K562 (cell line): ENCODE data around the gene SMG1. TPM values are rescaled to one million over a fixed set of nuclear protein-coding genes. Genes with fewer than 3 reads are reported as not detected.

Experiments
- ATAC-seq: fragments of 200-7000 bp; cut with Tn5 transposase; 3 replicates; pipeline ENCODE4 v1.9.1; 2020; ENCODE audit warnings: moderate library complexity
- BruUV-seq: library from RNA; stranded (reverse); fragments of 400-500 nt; replicated peaks from 2 replicates; lab custom pipeline; 2021; lab: Mats Ljungman, UMichigan
- CTCF ChIA-PET: fragments of 300-600 bp; formaldehyde crosslinking; extraction: SDS; loops from one replicate; lab custom pipeline; 2021; ENCODE audit warnings: low intra/inter-chr PET ratio; lab: Yijun Ruan, JAX
- POLR2A ChIA-PET: fragments of 300-600, 350-650 bp; sonication (Branson Sonifier 250); formaldehyde crosslinking; extraction: SDS; loops from one replicate; lab custom pipeline; 2021; ENCODE audit warnings: antibody characterized with exemption, inconsistent platforms; lab: Yijun Ruan, JAX
- DNase-seq, 4 experiments: peaks; one replicate each; pipeline versions ENCODE4 v3.0.0 to v3.0.0-alpha.2; 2011 to 2018; ENCODE audit warnings: low spot score in 3 of 4, mixed read lengths in 3 of 4; ENCODE audit errors: extremely low read depth in 1 of 4
- FAIRE-seq: peaks from 2 replicates; lab custom pipeline; 2011; peaks lifted over from hg19 to GRCh38; lab: Jason Lieb, UNC
- H2AFZ ChIP-seq: 2 replicates; pipeline ENCODE4 v1.6.0; 2011; ENCODE audit warnings: low read depth, low read length, control low read depth, inconsistent platforms
- H3K27ac ChIP-seq: fragments of 200-600 bp; 3 replicates; pipeline ENCODE4 v1.8.0; 2011; ENCODE audit warnings: low read depth, mild to moderate bottlenecking, control low read depth, inconsistent platforms, low read length, moderate library complexity, mixed read lengths; ENCODE audit errors: extremely low read depth
- H3K27me3 ChIP-seq, 2 experiments: fragments of 300-600 bp in 1 of 2; 2 replicates in 1 of 2; 3 replicates in 1 of 2; pipeline versions ENCODE4 v1.6.0 to v1.8.0; 2011; ENCODE audit warnings: inconsistent platforms in 2 of 2, low read length in 2 of 2, mild to moderate bottlenecking in 1 of 2, mixed read lengths in 1 of 2, moderate library complexity in 1 of 2; ENCODE audit not compliant: control insufficient read depth in 2 of 2, insufficient read depth in 2 of 2
- H3K36me3 ChIP-seq: fragments of 300-600 bp; 3 replicates; pipeline ENCODE4 v1.8.0; 2011; ENCODE audit warnings: mild to moderate bottlenecking, low read length, inconsistent platforms; ENCODE audit not compliant: control insufficient read depth, insufficient read depth
- H3K4me1 ChIP-seq, 2 experiments: fragments of 200-600 bp in 1 of 2; replicated peaks in 1 of 2; 2 replicates in 1 of 2; 3 replicates in 1 of 2; pipeline versions ENCODE4 v1.5.1 to v1.8.0; 2011; ENCODE audit warnings: inconsistent platforms in 2 of 2, low read length in 2 of 2, mild to moderate bottlenecking in 1 of 2, mixed read lengths in 1 of 2, moderate library complexity in 1 of 2; ENCODE audit not compliant: control insufficient read depth in 2 of 2, insufficient read depth in 2 of 2
- H3K4me2 ChIP-seq: 2 replicates; pipeline ENCODE4 v1.6.1; 2011; ENCODE audit warnings: low read length, control low read depth, inconsistent platforms, mixed read lengths; ENCODE audit not compliant: insufficient read depth
- H3K4me3 ChIP-seq: fragments of 200-600 bp; sonication (generic), shearing (Covaris generic); 2 replicates; pipeline ENCODE4 v1.5.1; 2016; ENCODE audit warnings: control low read depth, inconsistent platforms
- H3K79me2 ChIP-seq: fragments of 200-600 bp; 3 replicates; pipeline ENCODE4 v1.8.0; 2011; ENCODE audit warnings: low read length, inconsistent platforms; ENCODE audit not compliant: control insufficient read depth, insufficient read depth
- H3K9ac ChIP-seq, 2 experiments: 2 replicates each; pipeline versions ENCODE4 v1.6.0 to v1.6.1; 2011; ENCODE audit warnings: low read depth in 2 of 2, low read length in 2 of 2, control low read depth in 1 of 2, inconsistent platforms in 1 of 2, mild to moderate bottlenecking in 1 of 2, mixed read lengths in 1 of 2; ENCODE audit not compliant: insufficient read depth in 1 of 2
- H3K9me1 ChIP-seq: one replicate; pipeline ENCODE4 v1.6.0; 2011; ENCODE audit warnings: inconsistent platforms, mild to moderate bottlenecking, low read length, moderate library complexity; ENCODE audit not compliant: control insufficient read depth, insufficient read depth
- H3K9me3 ChIP-seq: replicated peaks from 2 replicates; pipeline ENCODE4 v1.5.1; 2011; ENCODE audit warnings: low read depth, low read length, inconsistent platforms; ENCODE audit not compliant: control insufficient read depth, insufficient read depth
- H4K20me1 ChIP-seq: replicated peaks from 2 replicates; pipeline ENCODE4 v1.6.1; 2011; ENCODE audit warnings: low read length, inconsistent platforms, mixed read lengths; ENCODE audit not compliant: control insufficient read depth, insufficient read depth
- COPS2 ChIP-seq: fragments of 450-650 bp; conservative IDR thresholded peaks from 2 replicates; pipeline ENCODE4 v1.6.1; 2016; ENCODE audit warnings: mild to moderate bottlenecking, moderate library complexity
- IRF2 ChIP-seq: sonication (generic); formaldehyde crosslinking; IDR thresholded peaks from 2 replicates; pipeline ENCODE4 v1.8.1; 2022; ENCODE audit warnings: mild to moderate bottlenecking, missing genetic modification reagents
- RAD51 ChIP-seq: fragments of 450-650 bp; IDR thresholded peaks from 2 replicates; pipeline ENCODE4 v1.7.1; 2016; ENCODE audit warnings: low read depth, mild to moderate bottlenecking, borderline replicate concordance
- ZNF282 ChIP-seq: sonication (generic); formaldehyde crosslinking; IDR thresholded peaks from 2 replicates; pipeline ENCODE4 v1.8.1; 2023; ENCODE audit warnings: missing genetic modification reagents
- ZNF778 ChIP-seq: fragments of 450-650 bp; formaldehyde crosslinking; IDR thresholded peaks from 2 replicates; pipeline ENCODE4 v1.4.0; 2020; ENCODE audit warnings: mild to moderate bottlenecking, moderate library complexity
- ZZZ3 ChIP-seq: fragments of 450-650 bp; IDR thresholded peaks from 2 replicates; pipeline ENCODE4 v1.6.1; 2016; ENCODE audit warnings: antibody characterized with exemption, mild to moderate bottlenecking, moderate library complexity
- WGBS: fragments of 100-300 bp; shearing (Covaris generic); methylation state at CpG from one replicate; pipeline ENCODE4 v1.1.6; 2016; ENCODE audit warnings: low coverage, mixed read lengths; ENCODE audit not compliant: insufficient coverage; ENCODE audit errors: missing lambda C conversion rate; 5-methylcytosine and 5-hydroxymethylcytosine counted together
- in situ Hi-C: fragments of 300-500 bp; cut with MboI; formaldehyde crosslinking; loops from 4 replicates; pipeline ENCODE4 v1.15.0; 2018; ENCODE audit warnings: inconsistent platforms, mixed read lengths
- intact Hi-C: fragments of 100-400 bp; cut with micrococcal nuclease; formaldehyde crosslinking; loops from 2 replicates; pipeline ENCODE4 v1.14.2; 2022
- polyA plus RNA-seq, 8 experiments: library from polyadenylated mRNA; depleted of rRNA in 4 of 8; stranded (reverse) in 5 of 8; unstranded in 3 of 8; fragments of >200 nt; fragmentation: Nextera tagmentation in 2 of 8; fragmentation: Illumina TruSeq in 1 of 8; extraction: Ambion mirVana in 2 of 8; extraction: Trizol in 1 of 8; gene quantifications; 2 replicates each; pipeline versions ENCODE4 v1.2.1 to v1.2.3, GENCODE V29; 2011 to 2014; ENCODE audit warnings: inconsistent platforms in 1 of 8, missing spikeins in 1 of 8
- total RNA-seq, 7 experiments: library from RNA; depleted of rRNA in 6 of 7; stranded (reverse); fragments of >200 nt in 6 of 7; fragmentation: Illumina TruSeq in 2 of 7; extraction: Trizol in 2 of 7; gene quantifications; 2 replicates each; pipeline versions ENCODE4 v1.2.1 to v1.2.3, GENCODE V29; 2011 to 2021; ENCODE audit warnings: low replicate concordance in 1 of 7
- TF ChIP-seq, protein P1 (sequence below): fragments of 250-450 bp; sonication (Bioruptor Pico); IDR thresholded peaks from 2 replicates; pipeline ENCODE4 v1.8.0; 2022; ENCODE audit warnings: moderate library complexity, mild to moderate bottlenecking, inconsistent platforms
- TF ChIP-seq, protein P2 (sequence below): fragments of 450-650 bp; IDR thresholded peaks from 2 replicates; pipeline ENCODE4 v1.6.1; 2017; ENCODE audit warnings: antibody characterized with exemption

The SMG1 gene
- total and polyA plus RNA-seq, 9 of the 15 experiments (the other 6 are each of a cell fraction or from before 2014, with no cell fraction given) = 3.4 to 54.8 (median 32.0) TPM

DNA sequence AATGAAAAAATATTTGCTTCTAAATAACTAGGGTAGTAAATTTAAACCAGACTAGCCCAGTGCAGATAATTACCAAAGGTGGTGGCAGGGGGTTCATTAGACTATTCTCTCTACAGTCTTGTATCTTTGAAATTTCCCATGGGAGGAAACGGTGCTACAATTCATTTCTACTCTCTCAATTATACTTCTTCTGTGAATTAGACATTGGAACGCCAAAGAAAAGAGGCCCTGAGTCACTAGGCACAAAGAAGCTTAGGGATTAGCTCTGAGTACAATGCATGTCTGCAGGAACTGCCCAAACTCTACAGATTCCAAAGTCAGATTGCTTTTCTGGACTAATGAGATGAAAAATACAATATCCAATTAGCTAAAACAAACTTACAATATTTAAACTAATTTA is 94.2 kb downstream of the SMG1 start:
- no peak overlapping the region for H3K27ac ChIP-seq
- no TSS peak for BruUV-seq

DNA sequence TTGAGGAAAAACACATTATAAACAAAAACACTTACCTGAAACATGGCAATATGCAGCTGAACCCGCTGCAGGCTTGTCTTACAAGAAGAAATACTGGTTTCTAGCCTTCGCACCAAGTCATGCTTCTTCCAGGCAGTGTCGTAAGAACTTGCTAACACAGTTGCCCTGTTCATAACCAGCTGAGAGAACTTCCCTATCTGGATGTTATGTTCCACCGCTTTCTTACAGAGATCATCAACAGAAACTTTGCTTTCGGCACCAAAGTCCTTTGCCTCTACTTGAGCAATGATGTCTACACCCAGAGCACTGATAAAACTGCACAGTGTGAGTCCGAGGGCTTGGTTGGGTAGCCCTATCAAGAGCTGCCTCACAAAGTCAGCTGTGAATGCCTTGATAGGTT is 97.0 kb downstream of the SMG1 start:
- in situ Hi-C loops (no loop called here), intact Hi-C loops (no loop called here)
- Histone ChIP-seq H3K4me3 (no peak overlapping the region), H3K79me2 (no peaks in the 10 kb centered on the region)
- no peak for DNase-seq
- CTCF ChIA-PET = no interaction called here
- TF ChIP-seq, protein P1, sequence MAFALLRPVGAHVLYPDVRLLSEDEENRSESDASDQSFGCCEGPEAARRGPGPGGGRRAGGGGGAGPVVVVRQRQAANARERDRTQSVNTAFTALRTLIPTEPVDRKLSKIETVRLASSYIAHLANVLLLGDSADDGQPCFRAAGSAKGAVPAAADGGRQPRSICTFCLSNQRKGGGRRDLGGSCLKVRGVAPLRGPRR (CRISPR knock-in tag) = no peak
- TF ChIP-seq ZNF282 (CRISPR knock-in tag) (no peak), COPS2 (no peak), IRF2 (CRISPR knock-in tag) (no peak), ZNF778 (CRISPR knock-in tag) (no peak)
- TF ChIP-seq, protein P2, sequence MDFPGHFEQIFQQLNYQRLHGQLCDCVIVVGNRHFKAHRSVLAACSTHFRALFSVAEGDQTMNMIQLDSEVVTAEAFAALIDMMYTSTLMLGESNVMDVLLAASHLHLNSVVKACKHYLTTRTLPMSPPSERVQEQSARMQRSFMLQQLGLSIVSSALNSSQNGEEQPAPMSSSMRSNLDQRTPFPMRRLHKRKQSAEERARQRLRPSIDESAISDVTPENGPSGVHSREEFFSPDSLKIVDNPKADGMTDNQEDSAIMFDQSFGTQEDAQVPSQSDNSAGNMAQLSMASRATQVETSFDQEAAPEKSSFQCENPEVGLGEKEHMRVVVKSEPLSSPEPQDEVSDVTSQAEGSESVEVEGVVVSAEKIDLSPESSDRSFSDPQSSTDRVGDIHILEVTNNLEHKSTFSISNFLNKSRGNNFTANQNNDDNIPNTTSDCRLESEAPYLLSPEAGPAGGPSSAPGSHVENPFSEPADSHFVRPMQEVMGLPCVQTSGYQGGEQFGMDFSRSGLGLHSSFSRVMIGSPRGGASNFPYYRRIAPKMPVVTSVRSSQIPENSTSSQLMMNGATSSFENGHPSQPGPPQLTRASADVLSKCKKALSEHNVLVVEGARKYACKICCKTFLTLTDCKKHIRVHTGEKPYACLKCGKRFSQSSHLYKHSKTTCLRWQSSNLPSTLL = no peak
- TF ChIP-seq, all 486 proteins: peak for 0
- no peaks in the 10 kb centered on the region for H3K9me3 ChIP-seq
- no peak overlapping the region for H3K9ac ChIP-seq
- BruUV-seq = no TSS peak
- no peak for ATAC-seq
- POLR2A ChIA-PET = interaction anchor here (1.0 to 3.4 kb wide), 2 partner anchors 13 to 29 kb away, joined by 3 to 18 read pairs; partner anchors contain the start of gene ARL6IP1
- WGBS = 96% methylated on average over 6 of the region's 6 CpGs
- no peaks in the 10 kb centered on the region for H3K9me1 ChIP-seq
- no peaks in the 10 kb centered on the region for H4K20me1 ChIP-seq
- no peak overlapping the region for H2AFZ ChIP-seq
- H3K27me3 ChIP-seq = no peaks in the 10 kb centered on the region
- no peaks in the 10 kb centered on the region for H3K4me1 ChIP-seq
- FAIRE-seq = no peak
- H3K27ac ChIP-seq = no peak overlapping the region
- H3K36me3 ChIP-seq = peaks cover 65% of the 10 kb centered on the region
- H3K4me2 ChIP-seq = no peak overlapping the region

More for the DNA sequence above, 94.2 kb downstream of the SMG1 start:
- H3K9ac ChIP-seq = no peak overlapping the region
- ChIA-PET CTCF (no interaction called here), POLR2A (interaction anchor here (1.3 to 3.4 kb wide), 2 partner anchors 27 to 32 kb away, joined by 3 to 18 read pairs; partner anchors contain the start of gene ARL6IP1)
- intact Hi-C loops (no loop called here), in situ Hi-C loops (no loop called here)
- no peak overlapping the region for H3K4me2 ChIP-seq
- H3K4me1 ChIP-seq = no peaks in the 10 kb centered on the region
- no peak overlapping the region for H2AFZ ChIP-seq
- WGBS = 88% methylated on average over 2 of the region's 2 CpGs
- no peaks in the 10 kb centered on the region for H3K9me3 ChIP-seq
- DNase-seq (no peak), FAIRE-seq (no peak), ATAC-seq (no peak)
- TF ChIP-seq ZZZ3 (0 out of 2 replicates have a peak, but pooled peaks have one; percentile 63), RAD51 (no peak)
- peaks cover 91% of the 10 kb centered on the region for H3K36me3 ChIP-seq
- H3K4me3 ChIP-seq = no peak overlapping the region
- no peaks in the 10 kb centered on the region for H4K20me1 ChIP-seq
- no peaks in the 10 kb centered on the region for H3K9me1 ChIP-seq
- H3K79me2 ChIP-seq = no peaks in the 10 kb centered on the region
- no peaks in the 10 kb centered on the region for H3K27me3 ChIP-seq
